Calu3 (cell line): ENCODE data around the gene SLC24A3. TPM values are rescaled to one million over a fixed set of nuclear protein-coding genes. Genes with fewer than 3 reads are reported as not detected.

Experiments
- BruUV-seq: library from RNA; stranded (reverse); fragments of 400-500 nt; replicated peaks from 2 replicates; lab custom pipeline; 2021; lab: Mats Ljungman, UMichigan
- CTCF ChIA-PET: fragments of 300-600 bp; sonication (Branson Sonifier 250); formaldehyde crosslinking; loops from one replicate; lab custom pipeline; 2022; ENCODE audit warnings: antibody characterized with exemption; lab: Charles Lee
- DNase-seq: peaks from one replicate; pipeline ENCODE4 v3.0.0; 2022
- H3K27ac Mint-ChIP-seq: one replicate; pipeline ENCODE4 v1.8.0; 2022; ENCODE audit warnings: mixed read lengths; ENCODE audit not compliant: unreplicated experiment
- H3K27me3 Mint-ChIP-seq: one replicate; pipeline ENCODE4 v1.8.0; 2022; ENCODE audit warnings: mixed read lengths; ENCODE audit not compliant: unreplicated experiment
- H3K36me3 Mint-ChIP-seq: one replicate; pipeline ENCODE4 v1.8.0; 2022; ENCODE audit warnings: mild to moderate bottlenecking, moderate library complexity, mixed read lengths; ENCODE audit not compliant: insufficient read depth, unreplicated experiment
- H3K4me1 Mint-ChIP-seq: one replicate; pipeline ENCODE4 v1.8.0; 2022; ENCODE audit warnings: mild to moderate bottlenecking, low read depth, mixed read lengths; ENCODE audit not compliant: unreplicated experiment
- H3K4me3 Mint-ChIP-seq: one replicate; pipeline ENCODE4 v1.8.0; 2022; ENCODE audit warnings: mild to moderate bottlenecking, low read depth, moderate library complexity, mixed read lengths; ENCODE audit not compliant: unreplicated experiment
- H3K9me3 Mint-ChIP-seq: one replicate; pipeline ENCODE4 v1.8.0; 2022; ENCODE audit warnings: low read depth, mixed read lengths; ENCODE audit not compliant: unreplicated experiment
- CTCF ChIP-seq: fragments of 200-600 bp; IDR thresholded peaks from one replicate; pipeline ENCODE4 v1.8.0; 2022; ENCODE audit warnings: antibody characterized with exemption; ENCODE audit not compliant: unreplicated experiment
- intact Hi-C: fragments of 100-400 bp; cut with micrococcal nuclease; formaldehyde crosslinking; loops from one replicate; pipeline ENCODE4 v1.10.0; 2022; ENCODE audit not compliant: unreplicated experiment
- total RNA-seq: library from RNA; stranded (reverse); gene quantifications from 2 replicates; pipeline ENCODE4 v1.2.3, GENCODE V29; 2022

Gene SLC24A3
- total RNA-seq, 1 experiment from 2014 or later: not detected

GRCh38 chr20:19683188-19683587 lies 470.7 kb downstream of the SLC24A3 start:
- no peak for DNase-seq
- no TSS peak for BruUV-seq
- TF ChIP-seq CTCF: no peak
- intact Hi-C loops: no loop called here
- no peaks in the 10 kb centered on the region for H3K36me3 Mint-ChIP-seq
- CTCF ChIA-PET: interaction anchor here (0.7 kb wide), 1 partner anchor 99 kb away, joined by 3 read pairs; no protein-coding TSS in a partner anchor
- H3K27me3 Mint-ChIP-seq: peaks cover 37% of the 10 kb centered on the region
- peaks cover 3% of the 10 kb centered on the region for H3K9me3 Mint-ChIP-seq
- H3K4me3 Mint-ChIP-seq: no peak overlapping the region
- H3K4me1 Mint-ChIP-seq: no peaks in the 10 kb centered on the region
- no peak overlapping the region for H3K27ac Mint-ChIP-seq

GRCh38 chr20:19683822-19684221 lies 471.4 kb downstream of the SLC24A3 start:
- DNase-seq: no peak
- CTCF ChIA-PET: no interaction called here
- no peak overlapping the region for H3K4me3 Mint-ChIP-seq
- intact Hi-C loops: no loop called here
- peaks cover 37% of the 10 kb centered on the region for H3K27me3 Mint-ChIP-seq
- no peak overlapping the region for H3K27ac Mint-ChIP-seq
- peaks cover 3% of the 10 kb centered on the region for H3K9me3 Mint-ChIP-seq
- no peak for TF ChIP-seq CTCF
- no peaks in the 10 kb centered on the region for H3K36me3 Mint-ChIP-seq
- no TSS peak for BruUV-seq
- H3K4me1 Mint-ChIP-seq: no peaks in the 10 kb centered on the region

- no peaks in the 10 kb centered on the region for H3K4me1 Mint-ChIP-seq
- no TSS peak for BruUV-seq
- CTCF ChIA-PET: no interaction called here
- DNase-seq: peak; percentile 49
- H3K4me3 Mint-ChIP-seq: no peak overlapping the region
- H3K27me3 Mint-ChIP-seq: peaks cover 24% of the 10 kb centered on the region
- H3K27ac Mint-ChIP-seq: no peak overlapping the region
- TF ChIP-seq CTCF: no peak
- H3K36me3 Mint-ChIP-seq: no peaks in the 10 kb centered on the region
- H3K9me3 Mint-ChIP-seq: peaks cover 3% of the 10 kb centered on the region
- intact Hi-C loops: loop anchor here (1.0 kb wide), 1 partner anchor 114 kb away; no protein-coding TSS in a partner anchor
Measured at GRCh38 chr20:19688031-19688806, 475.8 kb downstream of the SLC24A3 start.

GRCh38 chr20:19690462-19690861 lies 478.0 kb downstream of the SLC24A3 start:
- no TSS peak for BruUV-seq
- no peak for TF ChIP-seq CTCF
- intact Hi-C loops: loop anchor here (10.0 kb wide), 2 partner anchors 54 to 304 kb away; no protein-coding TSS in a partner anchor
- no peaks in the 10 kb centered on the region for H3K4me1 Mint-ChIP-seq
- H3K36me3 Mint-ChIP-seq: no peaks in the 10 kb centered on the region
- H3K27ac Mint-ChIP-seq: no peak overlapping the region
- CTCF ChIA-PET: no interaction called here
- H3K27me3 Mint-ChIP-seq: peaks cover 2% of the 10 kb centered on the region
- H3K9me3 Mint-ChIP-seq: no peaks in the 10 kb centered on the region
- no peak overlapping the region for H3K4me3 Mint-ChIP-seq
- no peak for DNase-seq
